ENCODE results near the gene SLX4IP. TPM values are rescaled to one million over a fixed set of nuclear protein-coding genes. Genes with fewer than 3 reads are reported as not detected.

Gene SLX4IP
- total and polyA plus RNA-seq, 2 of the 13 experiments (the other 11 are each of a cell fraction or from before 2014, with no cell fraction given): 3.6 to 7.3 TPM

- TF ChIP-seq TFDP1 (CRISPR knock-in tag; IDR thresholded peaks at IDR 0.05; ENCODE audit: borderline replicate concordance): peak; percentile 67; the same call in 1 of the 2 replicates
- TF ChIP-seq FOSL2 (CRISPR knock-in tag; IDR thresholded peaks at IDR 0.05): peak; percentile 93
- TF ChIP-seq CEBPB (IDR thresholded peaks at IDR 0.05; ENCODE audit: borderline replicate concordance, low read depth, low read length): peak; percentile 100
- TF ChIP-seq HES4 (CRISPR knock-in tag; IDR thresholded peaks at IDR 0.05; ENCODE audit: borderline replicate concordance): no peak
- 0 out of 2 replicates have a peak, but pooled peaks have one; percentile 20 for TF ChIP-seq WIZ (CRISPR knock-in tag; IDR thresholded peaks at IDR 0.05)
- peak; percentile 91 to 100 for TF ChIP-seq EP300 (IDR thresholded peaks at IDR 0.05; ENCODE audit: low read depth in 2 of 2, low read length in 2 of 2)
- TF ChIP-seq EP300 (CRISPR knock-in tag; IDR thresholded peaks at IDR 0.05; ENCODE audit: borderline replicate concordance): peak; percentile 99
- TF ChIP-seq PAXIP1 (CRISPR knock-in tag; conservative IDR thresholded peaks at IDR 0.05): peak; percentile 97
- TF ChIP-seq ETV5 (CRISPR knock-in tag; IDR thresholded peaks at IDR 0.05; ENCODE audit: borderline replicate concordance): peak; percentile 94
- TF ChIP-seq ZNF326 (CRISPR knock-in tag; IDR thresholded peaks at IDR 0.05; ENCODE audit: borderline replicate concordance): no peak
- no peak; the same call in 1 of the 2 replicates for TF ChIP-seq ZNF619 (CRISPR knock-in tag; IDR thresholded peaks at IDR 0.05)
- TF ChIP-seq ZNF124 (CRISPR knock-in tag; IDR thresholded peaks at IDR 0.05): peak; percentile 97
- no peak for TF ChIP-seq RNF219 (CRISPR knock-in tag; IDR thresholded peaks at IDR 0.05)
- peak; percentile 79; the same call in 1 of the 2 replicates for TF ChIP-seq TCF7L2 (IDR thresholded peaks at IDR 0.05; ENCODE audit: low read depth, low read length)
- TF ChIP-seq ZNF253 (CRISPR knock-in tag; IDR thresholded peaks at IDR 0.05; ENCODE audit: borderline replicate concordance): no peak
- TF ChIP-seq ZNF790 (CRISPR knock-in tag; IDR thresholded peaks at IDR 0.05; ENCODE audit: borderline replicate concordance): 0 out of 2 replicates have a peak, but pooled peaks have one; percentile 23
- TF ChIP-seq THAP11 (CRISPR knock-in tag; IDR thresholded peaks at IDR 0.05): peak; percentile 80
- TF ChIP-seq ZNF724P (CRISPR knock-in tag; IDR thresholded peaks at IDR 0.05; ENCODE audit: borderline replicate concordance): peak; percentile 74; the same call in 1 of the 2 replicates
- no peak for TF ChIP-seq ZNF337 (CRISPR knock-in tag; IDR thresholded peaks at IDR 0.05; ENCODE audit: borderline replicate concordance, low read depth)
- TF ChIP-seq DMAP1 (CRISPR knock-in tag; IDR thresholded peaks at IDR 0.05): peak; percentile 82
- no peak for TF ChIP-seq ZFP36 (IDR thresholded peaks at IDR 0.05; ENCODE audit: borderline replicate concordance, low read depth, low read length, partially characterized antibody)
- peak; percentile 93 for TF ChIP-seq SOX13 (IDR thresholded peaks at IDR 0.05)
- peak; percentile 71 to 96; a peak in 3 of 4 replicates for TF ChIP-seq SOX13 (CRISPR knock-in tag; conservative IDR thresholded peaks at IDR 0.05 in 1 of 2, IDR thresholded peaks at IDR 0.05 in 1 of 2)
Observed at GRCh38 chr20:10565191-10565921, 130.3 kb downstream of the SLX4IP start (continued).
